Neural cell (in vitro differentiated cells): Measurements from ENCODE around the gene HSBP1L1. TPM values are rescaled to one million over a fixed set of nuclear protein-coding genes. Genes with fewer than 3 reads are reported as not detected.

Experiments
- H2AFZ ChIP-seq: fragments of 200-600, 300-800 bp; sonication (generic), shearing (Covaris generic); 2 replicates; pipeline ENCODE4 v1.6.0; 2014; ENCODE audit warnings: low read depth, mild to moderate bottlenecking, antibody characterized with exemption, low read length, moderate library complexity
- H3F3A ChIP-seq: fragments of 200-600 bp; shearing (Covaris generic); 2 replicates; pipeline ENCODE4 v1.6.1; 2016; ENCODE audit warnings: mild to moderate bottlenecking, moderate library complexity, mixed read lengths, antibody characterized with exemption, low read length; ENCODE audit not compliant: insufficient read depth, poor library complexity, severe bottlenecking
- H3K27ac ChIP-seq: fragments of 200-600, 300-800 bp; sonication (generic), shearing (Covaris generic); 2 replicates; pipeline ENCODE4 v1.5.1; 2014; ENCODE audit warnings: mild to moderate bottlenecking, low read length, moderate library complexity
- H3K27me3 ChIP-seq: fragments of 300-800, 200-600 bp; sonication (generic), shearing (Covaris generic); 2 replicates; pipeline ENCODE4 v1.6.0; 2014; ENCODE audit warnings: mild to moderate bottlenecking, low read depth, low read length, moderate library complexity; ENCODE audit not compliant: insufficient read depth
- H3K36me3 ChIP-seq: fragments of 300-800, 200-600 bp; sonication (generic), shearing (Covaris generic); 2 replicates; pipeline ENCODE4 v1.5.1; 2014; ENCODE audit warnings: mild to moderate bottlenecking, antibody characterized with exemption, low read length, moderate library complexity; ENCODE audit not compliant: insufficient read depth
- H3K4me2 ChIP-seq: fragments of 300-800, 200-600 bp; sonication (generic), shearing (Covaris generic); 2 replicates; pipeline ENCODE4 v1.6.0; 2014; ENCODE audit warnings: mild to moderate bottlenecking, low read length
- H3K4me3 ChIP-seq: fragments of 300-800, 200-600 bp; sonication (generic), shearing (Covaris generic); 2 replicates; pipeline ENCODE4 v1.5.1; 2014; ENCODE audit warnings: mild to moderate bottlenecking, low read length, moderate library complexity
- H3K79me2 ChIP-seq: fragments of 200-600 bp; shearing (Covaris generic); replicated peaks from 2 replicates; pipeline ENCODE4 v1.6.0; 2014; ENCODE audit warnings: mild to moderate bottlenecking, low read length, moderate library complexity; ENCODE audit not compliant: insufficient read depth
- H3K9ac ChIP-seq: fragments of 300-800, 200-600 bp; sonication (generic), shearing (Covaris generic); 2 replicates; pipeline ENCODE4 v1.6.1; 2016; ENCODE audit warnings: mild to moderate bottlenecking, low read length, mixed read lengths
- H3K9me2 ChIP-seq: fragments of 200-600 bp; shearing (Covaris generic); 2 replicates; pipeline ENCODE4 v1.6.1; 2016; ENCODE audit warnings: mild to moderate bottlenecking, low read length, mixed read lengths; ENCODE audit not compliant: insufficient read depth
- H3K9me3 ChIP-seq: fragments of 200-600, 300-800 bp; sonication (generic), shearing (Covaris generic); 2 replicates; pipeline ENCODE4 v1.6.1; 2016; ENCODE audit warnings: mild to moderate bottlenecking, mixed run types, low read length, moderate library complexity, mixed read lengths
- H4K20me1 ChIP-seq: fragments of 200-600 bp; shearing (Covaris generic); 2 replicates; pipeline ENCODE4 v1.6.1; 2016; ENCODE audit warnings: mild to moderate bottlenecking, mixed run types; ENCODE audit not compliant: insufficient read depth
- CTCF ChIP-seq: fragments of 450-650 bp; IDR thresholded peaks from 2 replicates; pipeline ENCODE4 v1.5.1; 2014; ENCODE audit warnings: antibody characterized with exemption, mild to moderate bottlenecking, moderate library complexity; ENCODE audit not compliant: poor library complexity, severe bottlenecking
- EP300 ChIP-seq: fragments of 450-650 bp; conservative IDR thresholded peaks from 2 replicates; pipeline ENCODE4 v1.6.1; 2014; ENCODE audit warnings: antibody characterized with exemption, mild to moderate bottlenecking, moderate library complexity; ENCODE audit not compliant: poor library complexity, severe bottlenecking
- EZH2 ChIP-seq: fragments of 200-600, 300-800 bp; shearing (Covaris generic), sonication (generic); IDR thresholded peaks from 2 replicates; pipeline ENCODE4 v1.6.1; 2014; ENCODE audit warnings: antibody characterized with exemption, low read length, borderline replicate concordance, mild to moderate bottlenecking; ENCODE audit not compliant: insufficient read depth, poor library complexity, severe bottlenecking
- MXI1 ChIP-seq: fragments of 450-650 bp; conservative IDR thresholded peaks from 2 replicates; pipeline ENCODE4 v1.6.1; 2014; ENCODE audit warnings: antibody characterized with exemption, mild to moderate bottlenecking; ENCODE audit not compliant: poor library complexity, severe bottlenecking
- POLR2AphosphoS5 ChIP-seq: IDR thresholded peaks from 2 replicates; pipeline ENCODE4 v1.6.1; 2012
- RAD21 ChIP-seq: fragments of 450-650 bp; conservative IDR thresholded peaks from 2 replicates; pipeline ENCODE4 v1.6.1; 2014; ENCODE audit warnings: antibody characterized with exemption, mild to moderate bottlenecking, moderate library complexity
- REST ChIP-seq: IDR thresholded peaks from 2 replicates; pipeline ENCODE4 v1.6.1; 2012; ENCODE audit warnings: borderline replicate concordance
- SMC3 ChIP-seq: fragments of 450-650 bp; conservative IDR thresholded peaks from 2 replicates; pipeline ENCODE4 v1.6.1; 2014; ENCODE audit warnings: antibody characterized with exemption, mild to moderate bottlenecking, moderate library complexity; ENCODE audit not compliant: poor library complexity
- TAF1 ChIP-seq: IDR thresholded peaks from 2 replicates; pipeline ENCODE4 v1.6.1; 2012; ENCODE audit warnings: low read depth
- polyA plus RNA-seq: library from polyadenylated mRNA; depleted of rRNA; stranded (reverse); fragments of >200 nt; gene quantifications from 2 replicates; pipeline ENCODE4 v1.2.3, GENCODE V29; 2014

HSBP1L1 gene
- polyA plus RNA-seq, 1 donor from 2014 or later: 0.84 TPM

GRCh38 chr18:79971986-79972385, 7.5 kb downstream of the HSBP1L1 start:
- no peaks in the 10 kb centered on the region for H3F3A ChIP-seq
- TF ChIP-seq EP300 (no peak), RAD21 (no peak), POLR2AphosphoS5 (no peak), SMC3 (no peak), EZH2 (no peak), REST (no peak)
- no peaks in the 10 kb centered on the region for H3K27me3 ChIP-seq
- H3K4me3 ChIP-seq: no peak overlapping the region
- no peaks in the 10 kb centered on the region for H3K9me3 ChIP-seq
- no peaks in the 10 kb centered on the region for H4K20me1 ChIP-seq
- no peak overlapping the region for H3K27ac ChIP-seq
- H2AFZ ChIP-seq: no peak overlapping the region
- no peaks in the 10 kb centered on the region for H3K36me3 ChIP-seq
- H3K4me2 ChIP-seq: no peak overlapping the region
- no peaks in the 10 kb centered on the region for H3K9me2 ChIP-seq
- no peak overlapping the region for H3K9ac ChIP-seq
- peaks cover 17% of the 10 kb centered on the region for H3K79me2 ChIP-seq

- Histone ChIP-seq H3K4me3 (no peak overlapping the region), H3K9ac (no peak overlapping the region), H3K9me2 (no peaks in the 10 kb centered on the region), H3K36me3 (no peaks in the 10 kb centered on the region), H2AFZ (no peak overlapping the region), H3K79me2 (peaks cover 24% of the 10 kb centered on the region), H3F3A (no peaks in the 10 kb centered on the region), H3K27me3 (no peaks in the 10 kb centered on the region), H4K20me1 (no peaks in the 10 kb centered on the region), H3K4me2 (no peak overlapping the region), H3K27ac (no peak overlapping the region), H3K9me3 (no peaks in the 10 kb centered on the region)
- TF ChIP-seq TAF1: no peak
- TF ChIP-seq REST: no peak
- TF ChIP-seq RAD21: no peak
- TF ChIP-seq MXI1: no peak
- no peak for TF ChIP-seq EZH2
- no peak for TF ChIP-seq POLR2AphosphoS5
- no peak for TF ChIP-seq CTCF
- no peak for TF ChIP-seq EP300
- TF ChIP-seq SMC3: no peak
These were observed 8.3 kb downstream of the HSBP1L1 start for GRCh38 chr18:79972720-79973119.
